ENCODE data around the gene FLRT1.

DNA sequence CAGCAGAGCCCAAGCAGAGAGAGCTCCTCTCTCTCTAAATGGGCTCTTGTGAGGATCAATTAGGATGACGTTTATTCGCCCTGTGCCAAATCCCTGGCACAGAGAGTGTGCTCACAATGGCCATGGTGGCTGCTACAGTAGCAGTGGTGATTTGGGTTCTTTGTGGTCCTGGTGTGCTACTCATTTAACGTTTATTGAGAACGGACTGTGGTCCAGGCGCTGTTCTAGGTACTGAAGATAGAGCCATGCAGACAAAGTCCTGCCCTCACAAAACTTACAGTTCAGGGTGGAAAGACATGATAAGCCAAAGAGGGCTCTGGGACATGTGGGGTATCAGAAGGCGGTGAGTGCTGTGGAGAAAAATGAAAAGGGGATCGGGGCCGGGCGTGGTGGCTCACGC, 44.2 kb upstream of the FLRT1 start:
- no peak for TF ChIP-seq CTCF (IDR thresholded peaks at IDR 0.05)
- TF ChIP-seq ZFX (IDR thresholded peaks at IDR 0.05; ENCODE audit: borderline replicate concordance), result no peak

All from 22Rv1 (cell line).